Umbilical cord (tissue), 2 donors: ENCODE data around the gene FGFR1OP2. TPM values are rescaled to one million over a fixed set of nuclear protein-coding genes. Genes with fewer than 3 reads are reported as not detected.

Source experiments
- DNase-seq: peaks from one replicate; pipeline ENCODE4 v3.0.0-alpha.2; 2015; ENCODE audit warnings: low spot score
- total RNA-seq: library from RNA; depleted of rRNA; stranded (reverse); fragments of >200 nt; gene quantifications from one replicate; pipeline ENCODE4 v1.2.3, GENCODE V29; 2014; ENCODE audit warnings: low replicate concordance; ENCODE audit not compliant: insufficient read depth

The FGFR1OP2 gene
- total RNA-seq, 1 donor from 2014 or later = 118 TPM

DNA sequence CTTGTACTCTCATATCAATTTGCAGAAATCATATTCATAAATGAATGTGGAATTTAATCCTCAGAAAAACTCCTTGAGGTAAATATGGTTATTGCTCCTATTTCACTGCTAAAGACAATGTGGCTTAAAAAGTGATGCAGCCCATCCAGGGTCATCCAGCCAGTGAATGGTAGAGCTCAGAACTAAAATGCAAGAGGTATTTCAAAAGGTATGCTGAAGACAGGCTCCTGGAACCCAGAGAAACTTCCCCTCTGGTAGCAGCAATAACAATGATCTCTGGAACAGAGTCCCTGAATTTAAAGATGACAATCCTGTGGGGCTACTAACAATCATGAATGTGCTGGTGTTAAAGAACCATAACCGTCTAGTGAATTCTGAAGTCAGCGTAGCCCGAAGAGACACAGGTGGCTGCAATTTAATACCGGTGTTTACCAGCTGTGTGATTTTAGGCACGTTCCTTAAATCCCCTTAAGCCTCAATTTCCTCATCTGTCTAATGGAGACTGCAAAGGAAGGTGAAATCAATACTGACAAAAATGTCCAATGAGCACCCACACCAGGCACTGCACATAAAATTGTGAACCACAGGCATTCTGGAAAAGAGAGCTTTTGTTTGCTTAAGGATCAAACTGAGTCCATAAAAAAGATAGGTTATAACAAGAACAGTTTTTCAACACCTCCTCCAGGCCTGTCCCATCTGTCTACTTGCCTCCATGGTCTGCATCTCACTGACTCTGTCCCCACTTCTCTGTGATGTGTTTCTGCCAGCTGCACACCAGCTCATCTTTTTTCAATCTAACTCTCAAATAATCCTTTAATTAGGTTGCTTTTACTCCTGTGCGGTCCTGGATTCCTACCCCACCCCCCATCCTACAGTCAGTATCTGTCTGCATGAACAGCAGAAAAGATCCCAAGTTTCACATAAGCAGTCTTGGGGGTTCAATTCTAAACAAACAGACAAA, 65.4 kb downstream of the FGFR1OP2 start:
- no peak for DNase-seq

DNA sequence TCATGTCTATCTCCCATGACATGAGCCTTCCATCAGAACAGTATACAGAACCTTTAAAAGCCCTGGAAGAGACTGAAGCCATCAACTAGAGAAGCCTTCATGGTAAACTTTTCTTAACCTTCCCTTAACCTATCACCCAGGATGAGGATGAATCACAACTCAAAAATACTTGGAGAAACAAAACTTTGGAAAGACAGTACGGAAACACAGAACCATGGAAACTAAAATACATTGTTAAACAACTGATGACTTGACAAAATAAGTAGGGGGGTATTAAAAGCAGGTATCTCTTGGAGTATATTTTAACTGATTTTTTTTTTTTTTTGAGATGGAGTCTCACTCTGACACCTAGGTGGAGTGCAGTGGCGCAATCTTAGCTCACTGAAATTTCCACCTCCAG, 67.2 kb downstream of the FGFR1OP2 start:
- DNase-seq = no peak

DNA sequence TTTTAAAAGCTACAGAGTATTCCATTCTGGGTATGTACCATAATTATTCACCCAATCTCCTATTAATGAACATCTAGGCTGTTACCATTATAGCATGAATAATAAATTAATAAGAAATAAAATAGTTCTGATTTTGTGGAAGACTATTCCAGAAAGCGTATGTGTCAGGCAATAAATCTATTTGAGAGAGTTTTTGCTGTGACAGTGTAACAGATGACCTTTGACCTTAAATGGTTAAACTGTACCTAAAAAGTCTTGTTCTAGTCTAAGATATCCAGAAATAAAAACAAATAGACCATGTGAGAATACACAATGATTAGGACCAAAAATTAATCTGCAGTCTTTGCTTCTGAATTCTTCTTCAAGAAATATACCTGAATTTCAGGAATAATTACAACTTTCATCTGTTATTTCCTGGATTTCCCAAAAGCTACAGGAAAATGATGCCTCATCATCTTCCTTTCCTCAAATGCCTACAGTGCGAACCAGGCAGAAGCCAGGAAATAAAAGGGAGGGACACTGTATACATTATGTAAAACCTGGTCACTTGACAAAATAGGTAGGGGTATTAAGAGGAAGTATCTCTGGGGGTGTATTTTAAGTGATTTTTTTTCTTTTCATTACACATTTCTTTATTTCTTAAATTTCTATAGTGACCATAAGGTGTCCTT, 68.7 kb downstream of the FGFR1OP2 start:
- no peak for DNase-seq

DNA sequence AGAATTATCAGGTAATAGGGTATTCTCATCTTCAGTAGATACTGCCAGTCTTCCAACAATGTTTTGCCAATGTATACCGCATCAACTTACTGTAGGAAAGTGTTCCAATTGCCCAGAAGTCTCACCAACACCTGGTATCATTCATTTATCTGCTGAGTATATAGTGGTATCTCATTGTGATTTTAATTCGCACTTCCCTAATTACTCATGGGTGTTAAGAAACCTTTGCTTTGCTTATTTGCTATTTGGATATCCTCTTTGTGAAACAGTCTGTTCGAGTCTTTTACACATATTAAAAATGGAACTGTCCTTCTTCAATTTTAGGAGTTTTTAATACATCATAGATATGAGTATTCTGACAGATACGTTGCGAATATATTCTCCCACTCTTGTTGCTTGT, 69.8 kb downstream of the FGFR1OP2 start:
- no peak for DNase-seq

DNA sequence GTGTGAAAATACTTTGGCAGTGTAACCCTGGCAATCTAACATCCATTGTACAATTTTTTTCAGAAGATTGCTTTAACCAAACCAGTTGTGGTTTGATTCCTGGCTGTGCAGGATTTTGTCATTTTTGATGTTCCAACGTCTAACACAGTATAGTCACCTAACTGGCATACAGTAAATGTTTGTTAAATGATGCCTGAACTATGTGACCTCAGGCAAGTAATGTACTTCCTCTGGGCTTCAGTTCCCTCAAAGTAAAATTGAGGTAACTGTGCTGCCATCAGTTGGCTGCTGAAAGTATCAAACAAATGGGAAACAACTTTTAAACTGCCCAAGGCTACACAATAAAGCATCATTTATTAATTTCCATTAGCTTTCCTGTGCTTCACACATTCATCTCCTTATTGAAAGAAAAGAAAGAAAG, 71.6 kb downstream of the FGFR1OP2 start:
- DNase-seq = no peak

DNA sequence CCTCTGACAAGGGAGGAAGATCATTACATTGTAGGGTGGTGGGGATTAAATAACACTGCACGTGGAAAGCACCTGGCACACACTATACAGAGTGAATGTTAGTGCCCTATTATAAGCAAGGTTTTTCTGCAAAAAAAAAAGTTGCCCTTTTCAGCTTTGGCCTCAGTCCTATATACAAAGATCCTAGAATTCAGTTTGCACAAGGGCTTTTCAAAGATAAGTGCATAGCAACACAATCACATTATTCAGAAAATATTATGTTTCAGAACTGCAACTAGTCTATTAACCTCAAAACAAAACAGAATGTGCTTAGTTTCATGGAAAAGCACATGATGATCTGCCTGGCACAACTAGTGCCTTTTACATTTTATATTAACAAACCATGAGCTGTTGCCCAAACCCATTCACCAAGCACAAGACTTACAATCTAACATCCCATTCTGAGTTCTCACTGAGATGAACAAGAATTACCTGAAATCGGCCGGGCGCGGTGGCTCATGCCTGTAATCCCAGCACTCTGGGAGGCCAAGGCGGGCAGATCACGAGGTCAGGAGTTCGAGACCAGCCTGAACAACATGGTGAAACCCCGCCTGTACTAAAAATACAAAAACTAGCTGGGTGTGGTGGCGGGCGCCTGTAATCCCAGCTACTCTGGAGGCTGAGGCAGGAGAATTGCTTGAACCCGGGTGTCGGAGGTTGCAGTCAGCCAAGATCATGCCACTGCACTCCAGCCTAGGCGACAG, 74.1 kb downstream of the FGFR1OP2 start:
- DNase-seq = no peak

DNA sequence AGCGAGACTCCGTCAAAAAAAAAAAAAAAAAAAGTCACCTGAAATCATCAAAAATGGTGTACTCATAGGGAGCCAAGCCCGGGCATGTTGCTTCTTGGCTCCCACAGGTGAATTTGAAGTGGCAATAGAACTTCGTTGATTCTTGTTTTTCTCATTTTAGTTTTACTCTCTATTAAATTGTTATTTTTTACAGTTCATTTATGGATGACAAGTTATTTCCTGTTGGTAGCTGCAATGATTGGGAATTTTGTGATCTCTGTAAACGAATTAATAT, 74.6 kb downstream of the FGFR1OP2 start:
- DNase-seq = no peak

DNA sequence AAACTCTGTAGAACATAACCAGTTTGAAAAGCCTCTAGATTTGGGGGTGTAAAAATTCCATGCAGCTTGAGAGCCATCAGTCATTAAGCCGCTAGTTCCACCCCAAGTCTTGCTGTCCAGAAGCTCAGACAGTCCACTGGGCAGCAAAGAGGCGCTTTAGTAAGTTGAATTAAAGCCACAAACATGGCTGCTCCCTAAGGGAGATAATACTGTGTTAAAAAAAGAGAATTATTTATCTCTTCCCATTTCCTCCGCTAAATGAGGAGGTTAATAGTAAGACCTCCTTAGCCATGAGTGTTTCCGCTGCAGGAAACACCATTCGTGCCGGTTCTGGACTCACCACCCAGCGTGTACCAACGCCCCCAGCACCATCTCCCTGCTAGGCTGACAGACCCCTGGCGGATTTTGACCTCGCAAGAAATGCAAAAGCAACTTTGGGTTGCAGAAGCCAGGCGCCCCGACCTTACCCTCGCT, 75.4 kb downstream of the FGFR1OP2 start:
- no peak for DNase-seq

DNA sequence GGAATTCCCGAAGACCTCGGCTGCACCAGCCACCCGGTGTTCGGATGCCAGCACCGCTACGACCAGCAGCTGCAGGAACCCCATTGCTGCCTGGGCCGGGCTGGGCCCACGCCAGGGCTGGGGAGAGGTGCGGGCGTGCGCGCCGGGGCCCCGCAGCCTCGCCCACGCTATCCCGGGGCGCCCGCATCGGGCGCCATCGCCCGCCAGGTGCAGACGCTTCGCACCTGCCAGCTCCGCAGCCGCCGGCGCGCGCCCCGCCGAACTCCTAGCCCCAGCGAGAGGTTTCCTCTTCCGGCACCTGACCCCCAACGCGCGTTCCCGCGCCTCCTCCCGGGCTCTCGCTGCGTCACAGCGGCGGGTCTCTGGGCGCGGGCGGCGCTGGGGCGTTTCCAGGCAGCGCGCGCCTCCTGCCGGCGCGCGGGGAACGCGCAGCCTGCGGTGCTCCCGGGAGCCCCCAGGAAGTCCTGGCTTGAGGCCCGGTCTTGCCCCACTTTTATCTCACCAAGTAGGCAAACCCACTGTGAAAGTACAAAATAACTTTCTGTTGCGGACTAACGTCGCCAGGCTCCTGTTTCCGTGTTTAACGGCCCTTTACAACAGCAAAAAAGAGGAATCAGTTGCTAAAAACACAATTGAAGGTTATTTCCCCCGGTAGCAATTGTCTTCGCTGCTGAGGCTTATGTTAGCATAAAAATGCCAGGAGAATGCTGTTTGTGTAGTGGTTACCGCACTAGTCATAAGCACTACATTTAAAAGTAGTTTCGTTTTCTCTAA, 76.0 kb downstream of the FGFR1OP2 start, which contains the start of gene TM7SF3:
Gene TM7SF3, minus strand, starts transcription at position 300 of the 774 bp plus-strand sequence. Its CDS starts 216 bp downstream, at position 84.
- DNase-seq = peak; percentile 93

DNA sequence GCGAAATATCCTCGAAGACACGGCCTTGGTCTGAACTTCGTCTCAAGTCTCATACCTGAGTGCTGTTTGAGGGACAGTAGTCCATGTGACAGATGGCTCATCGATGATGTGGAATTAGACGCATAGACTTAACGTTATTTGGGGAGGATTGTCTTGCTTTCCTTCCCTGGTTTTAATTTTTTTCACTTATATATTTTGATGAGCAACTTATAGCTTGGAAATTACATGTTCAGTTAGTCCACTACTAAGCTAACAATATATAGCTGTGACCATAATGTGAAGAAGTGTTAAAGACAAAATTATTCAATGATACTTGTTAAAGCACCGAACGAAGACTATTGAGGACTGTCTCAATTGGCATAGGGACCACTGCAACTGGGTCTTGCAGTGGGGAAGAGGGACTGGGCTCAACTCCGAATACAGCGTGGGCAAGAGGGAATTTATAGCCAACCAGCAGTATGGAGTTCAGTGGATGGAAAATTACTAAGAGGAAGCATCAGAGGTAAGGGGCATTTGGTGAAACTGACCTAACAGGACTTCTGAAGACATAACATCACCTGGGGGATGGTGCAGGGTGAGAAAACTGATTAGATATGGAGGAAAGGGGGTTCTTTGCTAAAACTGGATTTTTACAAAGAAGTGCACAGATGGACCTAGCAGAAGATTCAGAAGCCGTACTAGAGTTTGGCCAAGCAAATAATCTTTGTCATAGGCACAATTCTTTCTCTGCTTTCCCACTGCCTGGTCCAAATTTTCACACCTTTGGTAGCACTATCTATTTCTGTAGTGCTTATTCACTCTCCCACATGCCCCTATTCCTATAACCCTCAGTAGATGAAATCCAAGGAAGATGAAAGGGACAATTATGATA, 76.8 kb downstream of the FGFR1OP2 start:
- DNase-seq = no peak

DNA sequence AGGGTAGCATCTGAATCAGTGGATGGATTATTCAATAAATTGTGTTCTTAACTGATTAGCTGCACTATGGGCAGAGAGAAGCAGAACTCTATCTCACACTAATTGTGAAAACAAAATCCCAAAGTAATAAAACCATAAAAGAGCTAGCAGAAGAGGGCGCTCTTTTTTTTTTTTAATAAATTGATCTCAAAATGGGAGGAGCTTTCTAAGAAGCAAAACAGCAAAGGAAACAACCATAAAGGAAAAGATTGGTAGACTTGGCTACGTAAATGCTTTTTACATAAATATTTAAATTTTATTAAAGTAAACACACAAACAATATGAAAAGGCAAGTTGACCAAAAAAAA, 77.4 kb downstream of the FGFR1OP2 start:
- peak; percentile 37 for DNase-seq

Other genes with a start within 250 kb of the FGFR1OP2 start
- gene ITPR2, start 105.3 kb upstream of the FGFR1OP2 start, total RNA-seq = 175 TPM
- gene INTS13, start 489 bp upstream of the FGFR1OP2 start, total RNA-seq = 42.9 TPM
- 45.3 TPM for gene TM7SF3, start 75.9 kb downstream of the FGFR1OP2 start, total RNA-seq
- 71.0 TPM for gene MED21, start 84.1 kb downstream of the FGFR1OP2 start, total RNA-seq
- 7.7 TPM for gene C12orf71, start 144.1 kb downstream of the FGFR1OP2 start, total RNA-seq